ENCODE results near the gene RRP1B. TPM values are rescaled to one million over a fixed set of nuclear protein-coding genes. Genes with fewer than 3 reads are reported as not detected.

RRP1B gene
- total RNA-seq, 1 donor from 2014 or later: 66.2 TPM

GRCh38 chr21:43717166-43717853 is 58.0 kb downstream of the RRP1B start:
- peak overlapping the region; percentile 60 for H3K4me3 Mint-ChIP-seq (ENCODE audit: low read depth)
- intact Hi-C loops (cut with micrococcal nuclease): loop anchor here (5.0 kb wide), 1 partner anchor 55 kb away; no protein-coding TSS in a partner anchor
- H3K27me3 Mint-ChIP-seq (ENCODE audit: low read depth): peaks cover 9% of the 10 kb centered on the region
- no peak overlapping the region for H3K27ac Mint-ChIP-seq
- DNase-seq (ENCODE audit: low spot score): no peak
- no peaks in the 10 kb centered on the region for H3K9me3 Mint-ChIP-seq
- peaks cover 16% of the 10 kb centered on the region for H3K36me3 Mint-ChIP-seq (ENCODE audit: low read depth)
- peaks cover 14% of the 10 kb centered on the region for H3K4me1 Mint-ChIP-seq (ENCODE audit: low read depth)

DNA sequence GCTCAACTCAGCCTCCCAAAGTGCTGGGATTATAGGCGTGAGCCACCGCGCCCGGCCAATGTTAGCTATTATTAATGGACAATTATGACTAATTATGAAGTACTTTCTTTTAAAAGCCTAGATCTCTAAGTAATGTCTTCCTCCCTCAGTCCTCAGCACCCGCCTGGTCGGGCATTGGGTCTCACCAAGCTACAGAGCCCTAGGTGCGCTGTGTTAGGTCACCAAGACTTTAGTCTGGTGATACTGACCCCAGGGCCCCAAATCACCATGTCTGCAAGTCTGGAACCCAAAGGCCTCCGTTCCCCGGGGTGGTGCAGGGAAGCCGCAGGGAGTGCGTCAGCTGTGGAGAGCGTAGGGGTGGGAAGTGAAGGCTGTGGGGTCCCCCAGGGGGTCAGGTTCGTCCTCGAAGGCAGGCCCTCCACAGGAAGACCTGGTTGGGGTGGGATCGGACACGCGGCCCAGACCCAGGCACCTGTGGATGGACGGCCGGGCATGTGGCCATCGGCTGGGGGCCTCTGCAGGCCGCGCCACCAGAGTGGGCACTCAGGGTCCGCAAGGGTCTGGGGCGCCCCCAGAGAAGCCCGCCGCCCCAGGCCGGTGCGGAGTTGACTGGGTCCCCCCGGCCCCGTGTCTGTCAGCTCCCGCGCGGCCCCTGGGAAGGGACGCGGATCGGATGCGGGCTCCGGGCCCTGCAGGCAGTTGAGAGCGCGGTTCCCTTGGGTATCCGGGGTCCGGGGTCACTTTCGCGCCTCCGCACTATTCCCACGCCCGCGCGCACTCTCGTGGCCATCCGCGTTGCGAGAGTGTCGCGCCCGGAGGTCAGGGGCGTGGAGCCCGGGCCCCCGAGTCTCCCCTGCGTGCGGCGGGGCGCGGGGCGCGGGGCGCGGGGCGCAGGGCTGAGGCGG is 58.9 kb downstream of the RRP1B start:
- H3K27ac Mint-ChIP-seq: peak overlapping the region; percentile 74
- H3K9me3 Mint-ChIP-seq: no peaks in the 10 kb centered on the region
- intact Hi-C loops (cut with micrococcal nuclease): loop anchor here (5.0 kb wide), 1 partner anchor 56 kb away; no protein-coding TSS in a partner anchor
- DNase-seq (ENCODE audit: low spot score): no peak
- peaks cover 16% of the 10 kb centered on the region for H3K36me3 Mint-ChIP-seq (ENCODE audit: low read depth)
- H3K4me3 Mint-ChIP-seq (ENCODE audit: low read depth): peak overlapping the region; percentile 75
- peaks cover 18% of the 10 kb centered on the region for H3K4me1 Mint-ChIP-seq (ENCODE audit: low read depth)
- H3K27me3 Mint-ChIP-seq (ENCODE audit: low read depth): peaks cover 8% of the 10 kb centered on the region

- intact Hi-C loops (cut with micrococcal nuclease): loop anchor here (1.0 to 5.0 kb wide), 4 partner anchors 9 to 70 kb away; partner anchors contain the start of genes CSTB and RRP1
- H3K4me1 Mint-ChIP-seq (ENCODE audit: low read depth): peaks cover 18% of the 10 kb centered on the region
- DNase-seq (ENCODE audit: low spot score): peak; percentile 80
- peaks cover 8% of the 10 kb centered on the region for H3K27me3 Mint-ChIP-seq (ENCODE audit: low read depth)
- H3K9me3 Mint-ChIP-seq: no peaks in the 10 kb centered on the region
- H3K27ac Mint-ChIP-seq: peak within 1 kb of the TSS; percentile 74
- H3K4me3 Mint-ChIP-seq (ENCODE audit: low read depth): peak within 1 kb of the TSS; percentile 88
- peaks cover 21% of the 10 kb centered on the region for H3K36me3 Mint-ChIP-seq (ENCODE audit: low read depth)
Observed at GRCh38 chr21:43718872-43719747, 59.8 kb downstream of the RRP1B start, which contains the start of gene PDXK. Gene PDXK (plus strand): TSS chr21:43719129. CDS start chr21:43719295, 166 bp downstream.

DNA sequence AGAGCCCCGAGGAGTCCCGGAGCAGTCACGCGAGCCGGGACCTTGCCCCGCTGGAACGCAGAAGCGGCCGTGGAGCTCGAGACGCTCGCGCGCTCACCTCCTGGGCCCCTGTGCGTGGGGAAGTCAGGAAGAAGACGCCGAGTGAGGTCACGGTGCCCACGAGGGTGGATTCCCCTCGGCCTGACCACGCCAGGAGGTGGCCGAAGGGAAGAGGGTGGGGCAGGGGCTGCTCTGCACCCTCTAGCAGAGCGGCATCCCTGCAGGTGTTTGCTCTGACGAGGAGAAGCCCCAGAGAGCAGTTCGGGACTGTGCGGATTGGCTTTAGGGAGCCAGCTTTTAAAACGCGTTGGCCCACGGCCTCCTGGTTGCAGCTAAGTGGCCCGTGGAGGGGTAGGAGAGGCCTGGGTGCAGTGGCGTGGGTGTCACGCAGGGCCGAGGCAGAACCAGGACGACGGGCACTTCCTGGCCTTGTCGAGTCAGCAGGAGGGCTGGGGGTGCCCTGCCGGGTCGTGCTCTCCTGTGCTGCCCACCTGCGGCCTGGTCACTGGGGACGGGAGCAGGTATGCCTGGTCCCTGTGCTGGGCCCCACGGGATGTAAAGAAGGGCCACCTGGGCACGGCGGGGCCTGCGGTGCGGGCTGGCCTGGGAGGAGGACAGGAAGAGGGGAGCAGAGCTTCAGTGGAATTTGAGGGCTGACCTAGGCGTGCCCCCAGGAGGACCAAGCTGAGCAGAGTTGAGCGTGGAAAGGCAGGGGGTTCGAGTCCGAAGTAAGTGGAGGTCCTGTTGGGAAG is 60.6 kb downstream of the RRP1B start:
- H3K27ac Mint-ChIP-seq: peak overlapping the region; percentile 55
- H3K27me3 Mint-ChIP-seq (ENCODE audit: low read depth): peaks cover 8% of the 10 kb centered on the region

GRCh38 chr21:43720539-43721166 is 61.3 kb downstream of the RRP1B start:
- H3K27me3 Mint-ChIP-seq (ENCODE audit: low read depth): peaks cover 8% of the 10 kb centered on the region
- no peak for DNase-seq (ENCODE audit: low spot score)
- H3K4me3 Mint-ChIP-seq (ENCODE audit: low read depth): peak overlapping the region; percentile 88
- intact Hi-C loops (cut with micrococcal nuclease): no loop called here
- H3K36me3 Mint-ChIP-seq (ENCODE audit: low read depth): peaks cover 22% of the 10 kb centered on the region
- H3K9me3 Mint-ChIP-seq: no peaks in the 10 kb centered on the region
- H3K4me1 Mint-ChIP-seq (ENCODE audit: low read depth): peaks cover 18% of the 10 kb centered on the region
- H3K27ac Mint-ChIP-seq: peak overlapping the region; percentile 28

More for the DNA sequence above, 60.6 kb downstream of the RRP1B start:
- H3K4me3 Mint-ChIP-seq (ENCODE audit: low read depth): peak overlapping the region; percentile 88
- peak; percentile 21 for DNase-seq (ENCODE audit: low spot score)
- peaks cover 21% of the 10 kb centered on the region for H3K36me3 Mint-ChIP-seq (ENCODE audit: low read depth)
- no peaks in the 10 kb centered on the region for H3K9me3 Mint-ChIP-seq
- intact Hi-C loops (cut with micrococcal nuclease): loop anchor here (1.0 to 5.0 kb wide), 4 partner anchors 8 to 69 kb away; partner anchors contain the start of genes CSTB and RRP1
- H3K4me1 Mint-ChIP-seq (ENCODE audit: low read depth): peaks cover 18% of the 10 kb centered on the region

GRCh38 chr21:43721206-43721605 is 61.8 kb downstream of the RRP1B start:
- H3K36me3 Mint-ChIP-seq (ENCODE audit: low read depth): peaks cover 26% of the 10 kb centered on the region
- peaks cover 8% of the 10 kb centered on the region for H3K27me3 Mint-ChIP-seq (ENCODE audit: low read depth)
- H3K9me3 Mint-ChIP-seq: no peaks in the 10 kb centered on the region
- H3K4me1 Mint-ChIP-seq (ENCODE audit: low read depth): peaks cover 21% of the 10 kb centered on the region
- peak overlapping the region; percentile 88 for H3K4me3 Mint-ChIP-seq (ENCODE audit: low read depth)
- intact Hi-C loops (cut with micrococcal nuclease): no loop called here
- DNase-seq (ENCODE audit: low spot score): no peak
- H3K27ac Mint-ChIP-seq: peak overlapping the region; percentile 28

DNA sequence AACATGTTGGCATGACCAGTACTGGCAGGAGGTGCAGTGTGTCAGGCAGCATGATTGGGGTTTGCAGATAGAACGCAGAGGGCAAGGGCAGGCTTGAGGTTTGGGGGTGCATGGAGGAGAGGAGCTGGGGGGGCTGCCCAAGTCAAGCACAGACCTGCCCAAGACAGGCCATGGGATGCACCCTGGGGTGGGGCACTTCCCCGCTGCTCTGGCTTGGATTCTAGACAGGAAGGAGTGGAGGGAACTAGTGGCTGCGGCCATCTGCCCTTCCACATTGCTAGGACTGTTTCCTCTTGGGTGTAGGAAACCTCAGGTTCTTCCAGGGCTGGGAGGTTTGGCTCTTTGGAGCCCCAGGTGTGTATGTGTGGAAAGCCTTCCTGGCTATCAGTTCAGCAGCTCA is 62.6 kb downstream of the RRP1B start:
- Mint-ChIP-seq H3K36me3 (ENCODE audit: low read depth) (peaks cover 30% of the 10 kb centered on the region), H3K27ac (no peak overlapping the region), H3K4me3 (ENCODE audit: low read depth) (no peak overlapping the region), H3K27me3 (ENCODE audit: low read depth) (peaks cover 8% of the 10 kb centered on the region), H3K4me1 (ENCODE audit: low read depth) (peaks cover 26% of the 10 kb centered on the region), H3K9me3 (no peaks in the 10 kb centered on the region)
- DNase-seq (ENCODE audit: low spot score): no peak
- intact Hi-C loops (cut with micrococcal nuclease): no loop called here

DNA sequence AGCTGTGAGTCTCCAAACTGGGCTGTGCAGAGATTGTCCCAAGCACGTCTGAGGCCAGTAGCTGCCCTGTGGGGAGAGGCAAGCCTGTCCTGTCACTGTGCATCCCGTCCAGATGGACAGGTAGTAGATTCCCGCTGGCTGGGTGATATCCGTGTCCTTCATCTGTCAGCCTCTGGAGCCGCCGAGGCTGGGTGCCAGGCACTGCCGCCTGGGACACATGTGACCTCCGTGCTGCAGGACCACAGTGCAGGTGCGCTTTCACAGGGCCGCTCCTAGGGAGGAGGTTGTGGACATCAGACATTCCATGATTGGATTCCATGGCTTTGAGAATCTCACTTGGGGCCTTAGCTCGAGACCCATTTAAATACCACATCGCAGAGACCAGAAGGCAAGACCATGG is 64.3 kb downstream of the RRP1B start:
- H3K4me3 Mint-ChIP-seq (ENCODE audit: low read depth): no peak overlapping the region
- DNase-seq (ENCODE audit: low spot score): no peak
- intact Hi-C loops (cut with micrococcal nuclease): no loop called here
- no peaks in the 10 kb centered on the region for H3K27me3 Mint-ChIP-seq (ENCODE audit: low read depth)
- no peak overlapping the region for H3K27ac Mint-ChIP-seq
- no peaks in the 10 kb centered on the region for H3K9me3 Mint-ChIP-seq
- peaks cover 40% of the 10 kb centered on the region for H3K4me1 Mint-ChIP-seq (ENCODE audit: low read depth)
- H3K36me3 Mint-ChIP-seq (ENCODE audit: low read depth): peaks cover 35% of the 10 kb centered on the region

DNA sequence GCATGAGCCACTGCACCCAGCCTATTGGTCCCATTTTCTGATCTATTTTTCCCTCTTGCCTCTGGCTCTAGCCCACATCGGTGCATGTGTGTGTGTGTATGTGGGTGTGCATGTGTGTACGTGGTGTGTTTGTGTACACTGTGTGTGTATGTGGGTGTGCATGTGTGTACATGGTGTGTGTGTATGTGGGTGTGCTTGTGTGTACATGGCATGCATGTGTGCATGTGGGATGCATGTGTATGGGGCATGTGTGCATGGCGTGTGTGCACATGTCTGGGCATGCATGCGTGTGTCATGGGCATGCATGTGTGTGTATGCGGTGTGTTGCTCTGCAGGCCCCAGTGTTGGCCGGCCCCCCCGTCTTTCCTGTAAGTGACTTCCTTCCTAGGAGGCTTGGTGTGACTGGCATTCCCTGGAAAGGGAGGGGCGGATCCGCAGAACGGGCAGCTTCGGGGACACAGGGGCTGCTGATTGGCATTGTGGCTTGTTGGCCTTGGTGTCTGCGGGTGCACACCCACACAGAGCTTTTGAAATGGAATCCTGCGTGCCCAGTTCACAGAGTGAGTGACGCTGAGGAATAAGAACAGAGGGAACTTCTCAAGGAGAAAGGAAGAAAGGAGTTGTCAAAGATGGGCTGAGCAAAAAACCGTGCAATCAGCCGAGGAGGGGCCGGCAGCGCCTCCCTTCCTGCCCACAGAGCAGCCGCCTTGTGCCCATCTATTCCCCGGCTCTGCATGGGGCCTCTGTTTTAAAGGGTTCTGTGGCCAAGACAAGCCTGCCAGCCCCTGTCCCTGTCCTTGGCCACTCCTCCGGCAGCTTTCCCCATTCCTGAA is 67.5 kb downstream of the RRP1B start:
- intact Hi-C loops (cut with micrococcal nuclease): no loop called here
- Mint-ChIP-seq H3K9me3 (no peaks in the 10 kb centered on the region), H3K36me3 (ENCODE audit: low read depth) (peaks cover 26% of the 10 kb centered on the region), H3K27me3 (ENCODE audit: low read depth) (no peaks in the 10 kb centered on the region), H3K27ac (no peak overlapping the region), H3K4me3 (ENCODE audit: low read depth) (peak overlapping the region; percentile 58), H3K4me1 (ENCODE audit: low read depth) (peaks cover 45% of the 10 kb centered on the region)
- no peak for DNase-seq (ENCODE audit: low spot score)

- Mint-ChIP-seq H3K4me1 (ENCODE audit: low read depth) (peaks cover 40% of the 10 kb centered on the region), H3K27me3 (ENCODE audit: low read depth) (no peaks in the 10 kb centered on the region)
Observed at GRCh38 chr21:43727519-43728153, 68.3 kb downstream of the RRP1B start.

More at GRCh38 chr21:43727519-43728153, 68.3 kb downstream of the RRP1B start:
- Mint-ChIP-seq H3K9me3 (no peaks in the 10 kb centered on the region), H3K27ac (peak overlapping the region; percentile 6), H3K4me3 (ENCODE audit: low read depth) (peak overlapping the region; percentile 74), H3K36me3 (ENCODE audit: low read depth) (peaks cover 26% of the 10 kb centered on the region)
- intact Hi-C loops (cut with micrococcal nuclease): loop anchor here (1.0 kb wide), 1 partner anchor 8 kb away; the partner anchor contains the start of gene PDXK
- DNase-seq (ENCODE audit: low spot score): no peak

Measured in activated T-helper 2 cell treated with anti-CD3 and anti-CD28 coated beads, Interferon-gamma antibody, Interleukin-2, Interleukin-4, amounts not matched to agents 10 μg/mL and 5 μg/mL and 100 μg/mL, durations not matched to agents 14 hours and 24 hours and 36 hours (primary cell).